ENCODE data around the gene POLR2J2. TPM values are rescaled to one million over a fixed set of nuclear protein-coding genes. Genes with fewer than 3 reads are reported as not detected.
"Not testable (repeated sequence)": the region's sequence is repeated elsewhere in the genome, so short reads cannot be mapped to it uniquely, and the experiment has no call there.

POLR2J2 gene
- total RNA-seq, 1 donor from 2014 or later, result 35.2 TPM

GRCh38 chr7:102647813-102648212 is 23.6 kb downstream of the POLR2J2 start:
- H3K27me3 Mint-ChIP-seq; CTCF ChIA-PET; H3K36me3 Mint-ChIP-seq (ENCODE audit: low read depth); H3K9me3 Mint-ChIP-seq; POLR2A ChIA-PET; DNase-seq; intact Hi-C loops (cut with micrococcal nuclease); H3K4me3 Mint-ChIP-seq; H3K27ac Mint-ChIP-seq; H3K4me1 Mint-ChIP-seq; ATAC-seq (ENCODE audit: low read depth): not testable (repeated sequence)

- H3K27me3 Mint-ChIP-seq, result not testable (repeated sequence)
These were observed 28.1 kb downstream of the POLR2J2 start for GRCh38 chr7:102643404-102643803.

DNA sequence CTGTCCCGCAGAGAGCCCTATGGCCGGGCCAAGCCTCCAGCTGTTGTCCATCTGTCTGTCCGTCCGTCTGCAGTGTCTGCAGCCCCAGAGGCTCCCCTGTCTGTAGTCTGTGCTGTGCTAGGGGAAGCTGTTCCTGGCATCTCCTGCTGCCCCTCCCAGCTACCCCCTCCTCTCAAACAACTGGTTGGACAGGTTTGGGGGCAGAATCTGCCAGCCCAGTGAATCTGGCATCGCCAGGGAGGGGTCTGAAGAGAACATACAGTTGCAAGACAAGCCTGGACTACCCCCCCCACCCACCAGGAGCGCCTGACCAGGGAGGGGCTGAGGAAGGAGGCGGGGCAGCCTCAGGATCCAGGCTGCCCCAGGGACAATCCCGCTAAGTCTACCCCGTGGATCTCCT is 28.8 kb downstream of the POLR2J2 start, which contains the start of gene UPK3BL1:
Gene UPK3BL1 (minus strand): TSS at position 101 of the 400 bp plus-strand sequence. CDS start 50 bp downstream, at position 51.
- ATAC-seq (ENCODE audit: low read depth); POLR2A ChIA-PET; DNase-seq; H3K27ac Mint-ChIP-seq; H3K27me3 Mint-ChIP-seq; H3K4me1 Mint-ChIP-seq; CTCF ChIA-PET; H3K9me3 Mint-ChIP-seq; H3K36me3 Mint-ChIP-seq (ENCODE audit: low read depth); H3K4me3 Mint-ChIP-seq; intact Hi-C loops (cut with micrococcal nuclease): not testable (repeated sequence)

More at GRCh38 chr7:102643404-102643803, 28.1 kb downstream of the POLR2J2 start:
- CTCF ChIA-PET; intact Hi-C loops (cut with micrococcal nuclease); H3K27ac Mint-ChIP-seq; H3K36me3 Mint-ChIP-seq (ENCODE audit: low read depth); H3K4me1 Mint-ChIP-seq; H3K9me3 Mint-ChIP-seq; DNase-seq; ATAC-seq (ENCODE audit: low read depth); H3K4me3 Mint-ChIP-seq; POLR2A ChIA-PET: not testable (repeated sequence)

GRCh38 chr7:102638848-102639247 is 32.6 kb downstream of the POLR2J2 start:
- H3K27ac Mint-ChIP-seq; H3K4me1 Mint-ChIP-seq; H3K36me3 Mint-ChIP-seq (ENCODE audit: low read depth); POLR2A ChIA-PET; intact Hi-C loops (cut with micrococcal nuclease); H3K27me3 Mint-ChIP-seq; DNase-seq; CTCF ChIA-PET; H3K9me3 Mint-ChIP-seq; H3K4me3 Mint-ChIP-seq: not testable (repeated sequence)
- ATAC-seq (ENCODE audit: low read depth), result peak; percentile 7

GRCh38 chr7:102636956-102637355 is 34.5 kb downstream of the POLR2J2 start:
- H3K36me3 Mint-ChIP-seq (ENCODE audit: low read depth); H3K27me3 Mint-ChIP-seq; POLR2A ChIA-PET; H3K27ac Mint-ChIP-seq; H3K4me1 Mint-ChIP-seq; DNase-seq; H3K9me3 Mint-ChIP-seq; ATAC-seq (ENCODE audit: low read depth); CTCF ChIA-PET; H3K4me3 Mint-ChIP-seq; intact Hi-C loops (cut with micrococcal nuclease): not testable (repeated sequence)

- H3K36me3 Mint-ChIP-seq (ENCODE audit: low read depth); POLR2A ChIA-PET; intact Hi-C loops (cut with micrococcal nuclease); H3K27me3 Mint-ChIP-seq; H3K4me1 Mint-ChIP-seq; H3K9me3 Mint-ChIP-seq; ATAC-seq (ENCODE audit: low read depth); CTCF ChIA-PET; H3K4me3 Mint-ChIP-seq; DNase-seq; H3K27ac Mint-ChIP-seq: not testable (repeated sequence)
These were observed 36.1 kb downstream of the POLR2J2 start for GRCh38 chr7:102635354-102635753.

DNA sequence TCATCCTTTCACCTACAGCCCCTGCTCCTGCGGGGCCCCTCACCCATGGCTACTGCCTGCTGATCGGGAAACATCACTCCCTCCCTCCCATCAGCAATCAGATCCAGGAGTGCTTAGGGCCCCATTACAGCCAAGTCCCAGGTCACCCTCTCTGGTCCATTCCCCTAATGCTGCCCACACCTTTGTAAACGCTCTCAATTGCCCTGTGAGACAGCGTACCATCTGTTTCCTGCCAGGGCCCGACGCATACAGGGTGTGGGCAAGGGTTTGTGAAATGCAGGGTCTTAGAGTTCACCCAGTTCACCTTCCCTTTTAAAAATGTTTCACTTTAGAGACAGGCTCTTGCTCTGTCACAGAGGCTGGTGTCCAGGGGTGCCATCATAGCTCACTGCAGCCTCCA is 37.2 kb downstream of the POLR2J2 start:
- H3K4me3 Mint-ChIP-seq; H3K4me1 Mint-ChIP-seq; H3K36me3 Mint-ChIP-seq (ENCODE audit: low read depth); H3K27me3 Mint-ChIP-seq; ATAC-seq (ENCODE audit: low read depth); CTCF ChIA-PET; H3K9me3 Mint-ChIP-seq; intact Hi-C loops (cut with micrococcal nuclease); POLR2A ChIA-PET; DNase-seq; H3K27ac Mint-ChIP-seq: not testable (repeated sequence)

- H3K4me3 Mint-ChIP-seq; H3K9me3 Mint-ChIP-seq; H3K27ac Mint-ChIP-seq; DNase-seq; H3K4me1 Mint-ChIP-seq; POLR2A ChIA-PET; H3K36me3 Mint-ChIP-seq (ENCODE audit: low read depth); H3K27me3 Mint-ChIP-seq; intact Hi-C loops (cut with micrococcal nuclease); ATAC-seq (ENCODE audit: low read depth); CTCF ChIA-PET: not testable (repeated sequence)
These were observed 40.8 kb downstream of the POLR2J2 start for GRCh38 chr7:102630622-102631021.

GRCh38 chr7:102627271-102627904 is 44.1 kb downstream of the POLR2J2 start:
- POLR2A ChIA-PET; H3K4me1 Mint-ChIP-seq; H3K27me3 Mint-ChIP-seq; CTCF ChIA-PET; H3K4me3 Mint-ChIP-seq; intact Hi-C loops (cut with micrococcal nuclease); DNase-seq; H3K27ac Mint-ChIP-seq; H3K36me3 Mint-ChIP-seq (ENCODE audit: low read depth); H3K9me3 Mint-ChIP-seq; ATAC-seq (ENCODE audit: low read depth): not testable (repeated sequence)

- H3K9me3 Mint-ChIP-seq; ATAC-seq (ENCODE audit: low read depth); H3K36me3 Mint-ChIP-seq (ENCODE audit: low read depth); POLR2A ChIA-PET; H3K4me1 Mint-ChIP-seq; intact Hi-C loops (cut with micrococcal nuclease); H3K27me3 Mint-ChIP-seq; CTCF ChIA-PET; DNase-seq; H3K27ac Mint-ChIP-seq; H3K4me3 Mint-ChIP-seq: not testable (repeated sequence)
These were observed 53.3 kb downstream of the POLR2J2 start for GRCh38 chr7:102618122-102618521.

GRCh38 chr7:102616507-102617125 is 54.8 kb downstream of the POLR2J2 start, which contains the start of gene RASA4:
RASA4 (minus strand) TSS chr7:102616756; CDS start chr7:102616689, 67 bp downstream.
- H3K36me3 Mint-ChIP-seq (ENCODE audit: low read depth); H3K9me3 Mint-ChIP-seq; CTCF ChIA-PET; intact Hi-C loops (cut with micrococcal nuclease); H3K27ac Mint-ChIP-seq; H3K27me3 Mint-ChIP-seq; POLR2A ChIA-PET; H3K4me3 Mint-ChIP-seq; H3K4me1 Mint-ChIP-seq: not testable (repeated sequence)
- peak; percentile 89 for ATAC-seq (ENCODE audit: low read depth)
- peak; percentile 65 for DNase-seq
